ENCODE data around the gene LRBA.

The LRBA gene

DNA sequence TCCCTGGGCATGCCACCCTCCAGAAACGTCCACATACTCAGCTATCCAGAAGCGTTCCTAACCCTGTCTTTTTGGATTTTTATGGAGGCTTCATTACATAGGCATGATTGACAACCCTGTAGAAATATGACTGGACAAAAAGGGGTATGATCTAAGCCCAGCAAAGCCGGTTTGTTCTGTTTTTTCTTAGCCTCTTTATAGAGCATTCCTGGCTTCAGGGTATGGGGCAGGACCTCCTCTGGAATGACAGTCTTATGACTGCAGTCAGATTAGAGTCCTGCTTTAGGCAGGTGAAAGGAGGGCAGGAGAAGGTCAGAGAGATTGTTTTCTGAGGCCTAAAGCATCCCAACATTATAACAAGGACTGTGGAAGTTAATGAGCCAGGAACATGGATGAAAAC is 799.5 kb downstream of the LRBA start:
- Histone ChIP-seq H3K9me3 (replicated peaks; ENCODE audit: insufficient read depth, low read length) (no peaks in the 10 kb centered on the region), H2AFZ (ENCODE audit: low read length) (no peak overlapping the region), H3K9ac (ENCODE audit: low read length) (no peak overlapping the region), H3K27ac (ENCODE audit: low read length) (no peak overlapping the region), H3F3A (ENCODE audit: insufficient read depth, low read length) (peaks cover 11% of the 10 kb centered on the region), H3K4me1 (ENCODE audit: low read length) (peaks cover 20% of the 10 kb centered on the region), H4K20me1 (ENCODE audit: insufficient read depth, low read length) (no peaks in the 10 kb centered on the region), H3K36me3 (replicated peaks; ENCODE audit: insufficient read depth, low read length) (no peaks in the 10 kb centered on the region), H3K9me2 (replicated peaks; ENCODE audit: insufficient read depth, low read length) (no peaks in the 10 kb centered on the region), H3K4me2 (ENCODE audit: low read depth, low read length) (no peak overlapping the region), H3K27me3 (replicated peaks; ENCODE audit: insufficient read depth, low read length) (peaks cover 12% of the 10 kb centered on the region), H3K4me3 (ENCODE audit: low read length) (no peak overlapping the region), H3K79me2 (ENCODE audit: low read length) (no peaks in the 10 kb centered on the region)
- TF ChIP-seq, protein P1, sequence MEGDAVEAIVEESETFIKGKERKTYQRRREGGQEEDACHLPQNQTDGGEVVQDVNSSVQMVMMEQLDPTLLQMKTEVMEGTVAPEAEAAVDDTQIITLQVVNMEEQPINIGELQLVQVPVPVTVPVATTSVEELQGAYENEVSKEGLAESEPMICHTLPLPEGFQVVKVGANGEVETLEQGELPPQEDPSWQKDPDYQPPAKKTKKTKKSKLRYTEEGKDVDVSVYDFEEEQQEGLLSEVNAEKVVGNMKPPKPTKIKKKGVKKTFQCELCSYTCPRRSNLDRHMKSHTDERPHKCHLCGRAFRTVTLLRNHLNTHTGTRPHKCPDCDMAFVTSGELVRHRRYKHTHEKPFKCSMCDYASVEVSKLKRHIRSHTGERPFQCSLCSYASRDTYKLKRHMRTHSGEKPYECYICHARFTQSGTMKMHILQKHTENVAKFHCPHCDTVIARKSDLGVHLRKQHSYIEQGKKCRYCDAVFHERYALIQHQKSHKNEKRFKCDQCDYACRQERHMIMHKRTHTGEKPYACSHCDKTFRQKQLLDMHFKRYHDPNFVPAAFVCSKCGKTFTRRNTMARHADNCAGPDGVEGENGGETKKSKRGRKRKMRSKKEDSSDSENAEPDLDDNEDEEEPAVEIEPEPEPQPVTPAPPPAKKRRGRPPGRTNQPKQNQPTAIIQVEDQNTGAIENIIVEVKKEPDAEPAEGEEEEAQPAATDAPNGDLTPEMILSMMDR (IDR thresholded peaks at IDR 0.05; ENCODE audit: low read length): no peak
- no peak for TF ChIP-seq EZH2phosphoT487 (IDR thresholded peaks at IDR 0.05; ENCODE audit: low read length)
- no peak for TF ChIP-seq EZH2 (optimal IDR thresholded peaks at IDR 0.05; ENCODE audit: low read depth, low read length)
- DNase-seq: no peak

All from MM.1S (cell line).